ENCODE measurements around the gene CHTF8. TPM values are rescaled to one million over a fixed set of nuclear protein-coding genes. Genes with fewer than 3 reads are reported as not detected.

Gene CHTF8
- total RNA-seq, 1 donor from 2014 or later = 169 TPM

GRCh38 chr16:69109486-69110270 is 22.7 kb downstream of the CHTF8 start:
- no peak for TF ChIP-seq CTCF (IDR thresholded peaks at IDR 0.05; ENCODE audit: unreplicated experiment)
- Mint-ChIP-seq H3K9me3 (ENCODE audit: unreplicated experiment) (no peaks in the 10 kb centered on the region), H3K27me3 (ENCODE audit: unreplicated experiment) (peaks cover 10% of the 10 kb centered on the region), H3K4me1 (ENCODE audit: unreplicated experiment) (peaks cover 19% of the 10 kb centered on the region), H3K36me3 (ENCODE audit: low read depth, unreplicated experiment) (no peaks in the 10 kb centered on the region), H3K4me3 (ENCODE audit: unreplicated experiment) (no peak overlapping the region), H3K27ac (ENCODE audit: unreplicated experiment) (no peak overlapping the region)
- no peak for DNase-seq (ENCODE audit: low spot score)

DNA sequence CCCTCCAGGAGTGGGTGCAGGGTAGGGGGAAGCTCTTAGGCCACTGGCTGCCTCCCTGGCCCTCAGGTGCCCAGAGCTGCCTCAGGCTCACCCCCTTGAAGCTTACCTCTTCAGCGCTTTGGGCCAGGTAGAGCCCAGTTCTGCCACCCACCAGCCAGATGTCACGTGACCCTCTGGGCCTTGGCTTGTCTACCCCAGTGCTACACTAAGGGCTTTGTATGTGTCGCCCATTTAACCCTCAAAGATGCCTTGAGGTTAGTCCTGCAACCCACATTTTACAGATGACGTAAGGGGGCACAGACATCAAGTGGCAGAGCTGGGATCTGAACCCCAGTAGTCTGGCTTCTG is 23.5 kb downstream of the CHTF8 start:
- no peak overlapping the region for H3K4me3 Mint-ChIP-seq (ENCODE audit: unreplicated experiment)
- peaks cover 10% of the 10 kb centered on the region for H3K27me3 Mint-ChIP-seq (ENCODE audit: unreplicated experiment)
- no peak overlapping the region for H3K27ac Mint-ChIP-seq (ENCODE audit: unreplicated experiment)
- no peaks in the 10 kb centered on the region for H3K9me3 Mint-ChIP-seq (ENCODE audit: unreplicated experiment)
- H3K36me3 Mint-ChIP-seq (ENCODE audit: low read depth, unreplicated experiment) = no peaks in the 10 kb centered on the region
- no peak for TF ChIP-seq CTCF (IDR thresholded peaks at IDR 0.05; ENCODE audit: unreplicated experiment)
- no peak for DNase-seq (ENCODE audit: low spot score)
- H3K4me1 Mint-ChIP-seq (ENCODE audit: unreplicated experiment) = peaks cover 19% of the 10 kb centered on the region

GRCh38 chr16:69108064-69108904 is 24.1 kb downstream of the CHTF8 start:
- peaks cover 10% of the 10 kb centered on the region for H3K27me3 Mint-ChIP-seq (ENCODE audit: unreplicated experiment)
- H3K36me3 Mint-ChIP-seq (ENCODE audit: low read depth, unreplicated experiment) = no peaks in the 10 kb centered on the region
- peak; percentile 47 for DNase-seq (ENCODE audit: low spot score)
- no peaks in the 10 kb centered on the region for H3K9me3 Mint-ChIP-seq (ENCODE audit: unreplicated experiment)
- H3K4me1 Mint-ChIP-seq (ENCODE audit: unreplicated experiment) = peaks cover 19% of the 10 kb centered on the region
- H3K27ac Mint-ChIP-seq (ENCODE audit: unreplicated experiment) = no peak overlapping the region
- peak overlapping the region; percentile 84 for H3K4me3 Mint-ChIP-seq (ENCODE audit: unreplicated experiment)
- TF ChIP-seq CTCF (IDR thresholded peaks at IDR 0.05; ENCODE audit: unreplicated experiment) = no peak

- no peak for TF ChIP-seq CTCF (IDR thresholded peaks at IDR 0.05; ENCODE audit: unreplicated experiment)
- Mint-ChIP-seq H3K4me3 (ENCODE audit: unreplicated experiment) (peak overlapping the region; percentile 87), H3K9me3 (ENCODE audit: unreplicated experiment) (no peaks in the 10 kb centered on the region), H3K36me3 (ENCODE audit: low read depth, unreplicated experiment) (no peaks in the 10 kb centered on the region), H3K27me3 (ENCODE audit: unreplicated experiment) (peaks cover 10% of the 10 kb centered on the region), H3K4me1 (ENCODE audit: unreplicated experiment) (peaks cover 19% of the 10 kb centered on the region), H3K27ac (ENCODE audit: unreplicated experiment) (no peak overlapping the region)
- DNase-seq (ENCODE audit: low spot score) = peak; percentile 28
These were observed 24.9 kb downstream of the CHTF8 start for GRCh38 chr16:69107316-69107962.

Data from endothelial cell (in vitro differentiated cells).